ENCODE results near the gene SH3PXD2A.

DNA sequence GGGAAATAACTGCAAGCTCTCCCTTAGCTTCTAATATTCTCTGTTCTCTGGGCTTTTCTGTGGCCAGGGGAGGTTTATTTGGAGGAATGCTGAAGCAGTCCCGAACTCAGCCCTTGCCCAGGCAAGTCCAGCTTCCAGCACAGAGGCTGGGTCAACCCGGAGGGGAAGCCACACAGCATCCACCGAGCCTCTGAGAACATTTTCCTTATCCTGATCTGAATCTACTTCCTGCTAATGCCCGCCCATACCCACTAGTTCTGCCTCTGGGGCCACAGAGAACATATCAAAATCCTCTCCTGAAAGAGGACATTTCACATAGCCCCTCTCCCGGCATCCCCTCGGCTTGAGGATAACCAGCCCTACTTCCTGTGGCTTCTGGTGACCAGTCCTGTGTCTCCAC is 31.1 kb downstream of the SH3PXD2A start:
- no peak for TF ChIP-seq POLR2A (IDR thresholded peaks at IDR 0.05)
- TF ChIP-seq, protein P1, sequence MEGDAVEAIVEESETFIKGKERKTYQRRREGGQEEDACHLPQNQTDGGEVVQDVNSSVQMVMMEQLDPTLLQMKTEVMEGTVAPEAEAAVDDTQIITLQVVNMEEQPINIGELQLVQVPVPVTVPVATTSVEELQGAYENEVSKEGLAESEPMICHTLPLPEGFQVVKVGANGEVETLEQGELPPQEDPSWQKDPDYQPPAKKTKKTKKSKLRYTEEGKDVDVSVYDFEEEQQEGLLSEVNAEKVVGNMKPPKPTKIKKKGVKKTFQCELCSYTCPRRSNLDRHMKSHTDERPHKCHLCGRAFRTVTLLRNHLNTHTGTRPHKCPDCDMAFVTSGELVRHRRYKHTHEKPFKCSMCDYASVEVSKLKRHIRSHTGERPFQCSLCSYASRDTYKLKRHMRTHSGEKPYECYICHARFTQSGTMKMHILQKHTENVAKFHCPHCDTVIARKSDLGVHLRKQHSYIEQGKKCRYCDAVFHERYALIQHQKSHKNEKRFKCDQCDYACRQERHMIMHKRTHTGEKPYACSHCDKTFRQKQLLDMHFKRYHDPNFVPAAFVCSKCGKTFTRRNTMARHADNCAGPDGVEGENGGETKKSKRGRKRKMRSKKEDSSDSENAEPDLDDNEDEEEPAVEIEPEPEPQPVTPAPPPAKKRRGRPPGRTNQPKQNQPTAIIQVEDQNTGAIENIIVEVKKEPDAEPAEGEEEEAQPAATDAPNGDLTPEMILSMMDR (IDR thresholded peaks at IDR 0.05 in 4 of 5, conservative IDR thresholded peaks at IDR 0.05 in 1 of 5), result no peak

All from gastrocnemius medialis (tissue), 4 donors.